ENCODE results near the gene MRPS18A. TPM values are rescaled to one million over a fixed set of nuclear protein-coding genes. Genes with fewer than 3 reads are reported as not detected.
A peak's percentile ranks its signal among the peaks of the same experiment; 100 is the strongest.

MRPS18A gene
- total and polyA plus RNA-seq, 9 of the 15 experiments (the other 6 are each of a cell fraction or from before 2014, with no cell fraction given) = 87.5 to 243 (median 125) TPM

DNA sequence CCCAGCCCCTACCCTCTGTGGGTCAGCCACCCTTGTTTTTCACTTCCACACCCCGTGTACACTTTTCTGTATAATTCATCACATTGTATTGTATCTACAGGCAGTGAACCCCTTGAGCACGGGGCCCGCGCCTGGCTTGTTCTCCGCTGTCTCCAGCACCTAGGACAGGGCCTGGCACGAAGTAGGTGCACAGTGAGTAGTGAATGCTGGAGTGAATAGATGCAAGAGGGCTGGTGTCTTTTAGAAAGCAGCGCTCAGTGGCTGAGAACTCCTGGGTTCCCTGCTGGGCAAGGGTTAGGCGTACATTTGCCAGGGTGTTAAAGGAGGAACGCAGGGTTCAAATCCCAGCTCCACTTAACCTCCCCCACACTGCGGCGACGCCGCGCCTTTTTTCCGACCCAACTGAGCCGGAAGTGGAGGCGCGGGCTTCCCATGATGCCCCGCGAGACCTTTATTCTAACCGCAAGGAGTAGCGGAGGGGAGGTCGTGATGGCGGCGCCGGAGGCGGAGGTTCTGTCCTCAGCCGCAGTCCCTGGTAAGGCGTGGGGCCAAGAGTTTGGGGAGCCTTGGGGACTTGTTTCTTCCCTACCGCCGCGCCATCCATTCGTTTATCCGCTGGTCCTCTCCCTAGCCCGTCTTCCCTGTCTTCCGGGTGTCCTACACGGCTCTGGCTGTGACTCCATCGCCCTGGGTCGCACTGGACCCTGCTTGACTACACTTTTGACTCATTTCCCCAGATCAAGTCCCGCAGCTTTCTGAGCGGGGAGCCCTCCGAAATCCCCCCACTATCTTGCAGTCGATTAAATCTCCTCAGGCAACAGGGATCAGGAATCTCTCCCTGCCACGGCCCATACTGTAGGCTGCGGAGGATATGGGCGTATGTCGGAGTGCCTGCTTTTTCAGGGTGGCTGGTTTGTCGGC lies 51.9 kb downstream of the MRPS18A start, which contains the start of gene MAD2L1BP (continued):
- TF ChIP-seq, protein P1, sequence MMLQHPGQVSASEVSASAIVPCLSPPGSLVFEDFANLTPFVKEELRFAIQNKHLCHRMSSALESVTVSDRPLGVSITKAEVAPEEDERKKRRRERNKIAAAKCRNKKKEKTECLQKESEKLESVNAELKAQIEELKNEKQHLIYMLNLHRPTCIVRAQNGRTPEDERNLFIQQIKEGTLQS (IDR thresholded peaks at IDR 0.05) = no peak
- TF ChIP-seq, protein P1 (CRISPR knock-in tag; conservative IDR thresholded peaks at IDR 0.05) = 0 out of 2 replicates have a peak, but pooled peaks have one; percentile 58
- TF ChIP-seq SP2 (IDR thresholded peaks at IDR 0.05; ENCODE audit: extremely low read depth, low read depth, low read length, poor library complexity, severe bottlenecking) (peak; percentile 6), FOXP1 (CRISPR knock-in tag; IDR thresholded peaks at IDR 0.05) (peak; percentile 72; the same call in 1 of the 2 replicates), NR1H2 (CRISPR knock-in tag; IDR thresholded peaks at IDR 0.05) (peak; percentile 93; the same call in 1 of the 2 replicates), SMARCC2 (IDR thresholded peaks at IDR 0.05; ENCODE audit: low read depth) (peak; percentile 54), CREBBP (IDR thresholded peaks at IDR 0.05; ENCODE audit: low read depth, low read length) (no peak), ZNF121 (CRISPR knock-in tag; conservative IDR thresholded peaks at IDR 0.05) (peak; percentile 11; the same call in 1 of the 2 replicates), DIDO1 (tag; IDR thresholded peaks at IDR 0.05; ENCODE audit: low read depth) (0 out of 2 replicates have a peak, but pooled peaks have one; percentile 68), MXI1 (IDR thresholded peaks at IDR 0.05; ENCODE audit: low read depth, low read length) (0 out of 2 replicates have a peak, but pooled peaks have one; percentile 26), HNRNPL (IDR thresholded peaks at IDR 0.05; ENCODE audit: low read depth, low read length) (no peak), SMC3 (conservative IDR thresholded peaks at IDR 0.05; ENCODE audit: insufficient read depth, low read depth, low read length) (no peak), BRD4 (IDR thresholded peaks at IDR 0.05) (peak; percentile 84), EHMT2 (IDR thresholded peaks at IDR 0.05) (peak; percentile 98), STAT5A (IDR thresholded peaks at IDR 0.05; ENCODE audit: borderline replicate concordance, low read length) (peak; percentile 19; the same call in 1 of the 2 replicates), ZNF217 (CRISPR knock-in tag; IDR thresholded peaks at IDR 0.05) (no peak)
- TF ChIP-seq, protein P2, sequence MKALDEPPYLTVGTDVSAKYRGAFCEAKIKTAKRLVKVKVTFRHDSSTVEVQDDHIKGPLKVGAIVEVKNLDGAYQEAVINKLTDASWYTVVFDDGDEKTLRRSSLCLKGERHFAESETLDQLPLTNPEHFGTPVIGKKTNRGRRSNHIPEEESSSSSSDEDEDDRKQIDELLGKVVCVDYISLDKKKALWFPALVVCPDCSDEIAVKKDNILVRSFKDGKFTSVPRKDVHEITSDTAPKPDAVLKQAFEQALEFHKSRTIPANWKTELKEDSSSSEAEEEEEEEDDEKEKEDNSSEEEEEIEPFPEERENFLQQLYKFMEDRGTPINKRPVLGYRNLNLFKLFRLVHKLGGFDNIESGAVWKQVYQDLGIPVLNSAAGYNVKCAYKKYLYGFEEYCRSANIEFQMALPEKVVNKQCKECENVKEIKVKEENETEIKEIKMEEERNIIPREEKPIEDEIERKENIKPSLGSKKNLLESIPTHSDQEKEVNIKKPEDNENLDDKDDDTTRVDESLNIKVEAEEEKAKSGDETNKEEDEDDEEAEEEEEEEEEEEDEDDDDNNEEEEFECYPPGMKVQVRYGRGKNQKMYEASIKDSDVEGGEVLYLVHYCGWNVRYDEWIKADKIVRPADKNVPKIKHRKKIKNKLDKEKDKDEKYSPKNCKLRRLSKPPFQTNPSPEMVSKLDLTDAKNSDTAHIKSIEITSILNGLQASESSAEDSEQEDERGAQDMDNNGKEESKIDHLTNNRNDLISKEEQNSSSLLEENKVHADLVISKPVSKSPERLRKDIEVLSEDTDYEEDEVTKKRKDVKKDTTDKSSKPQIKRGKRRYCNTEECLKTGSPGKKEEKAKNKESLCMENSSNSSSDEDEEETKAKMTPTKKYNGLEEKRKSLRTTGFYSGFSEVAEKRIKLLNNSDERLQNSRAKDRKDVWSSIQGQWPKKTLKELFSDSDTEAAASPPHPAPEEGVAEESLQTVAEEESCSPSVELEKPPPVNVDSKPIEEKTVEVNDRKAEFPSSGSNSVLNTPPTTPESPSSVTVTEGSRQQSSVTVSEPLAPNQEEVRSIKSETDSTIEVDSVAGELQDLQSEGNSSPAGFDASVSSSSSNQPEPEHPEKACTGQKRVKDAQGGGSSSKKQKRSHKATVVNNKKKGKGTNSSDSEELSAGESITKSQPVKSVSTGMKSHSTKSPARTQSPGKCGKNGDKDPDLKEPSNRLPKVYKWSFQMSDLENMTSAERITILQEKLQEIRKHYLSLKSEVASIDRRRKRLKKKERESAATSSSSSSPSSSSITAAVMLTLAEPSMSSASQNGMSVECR (CRISPR knock-in tag; IDR thresholded peaks at IDR 0.05) = peak; percentile 55
- TF ChIP-seq, protein P3, sequence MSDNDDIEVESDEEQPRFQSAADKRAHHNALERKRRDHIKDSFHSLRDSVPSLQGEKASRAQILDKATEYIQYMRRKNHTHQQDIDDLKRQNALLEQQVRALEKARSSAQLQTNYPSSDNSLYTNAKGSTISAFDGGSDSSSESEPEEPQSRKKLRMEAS (CRISPR knock-in tag; IDR thresholded peaks at IDR 0.05) = peak; percentile 56; the same call in 1 of the 2 replicates
- TF ChIP-seq, protein P4, sequence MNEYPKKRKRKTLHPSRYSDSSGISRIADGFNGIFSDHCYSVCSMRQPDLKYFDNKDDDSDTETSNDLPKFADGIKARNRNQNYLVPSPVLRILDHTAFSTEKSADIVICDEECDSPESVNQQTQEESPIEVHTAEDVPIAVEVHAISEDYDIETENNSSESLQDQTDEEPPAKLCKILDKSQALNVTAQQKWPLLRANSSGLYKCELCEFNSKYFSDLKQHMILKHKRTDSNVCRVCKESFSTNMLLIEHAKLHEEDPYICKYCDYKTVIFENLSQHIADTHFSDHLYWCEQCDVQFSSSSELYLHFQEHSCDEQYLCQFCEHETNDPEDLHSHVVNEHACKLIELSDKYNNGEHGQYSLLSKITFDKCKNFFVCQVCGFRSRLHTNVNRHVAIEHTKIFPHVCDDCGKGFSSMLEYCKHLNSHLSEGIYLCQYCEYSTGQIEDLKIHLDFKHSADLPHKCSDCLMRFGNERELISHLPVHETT (CRISPR knock-in tag; conservative IDR thresholded peaks at IDR 0.05 in 1 of 2, IDR thresholded peaks at IDR 0.05 in 1 of 2) = peak in 1 of 2 experiments; percentile 54; a peak in 1 of 4 replicates
